HCT116 (cell line): ENCODE measurements around the gene MAN2A2.

Experiments
- CEBPB ChIP-seq: IDR thresholded peaks from 2 replicates; pipeline ENCODE4 v1.6.1; 2012; ENCODE audit warnings: low read depth
- RAD21 ChIP-seq: IDR thresholded peaks from 2 replicates; pipeline ENCODE4 v1.6.1; 2012; ENCODE audit warnings: low read depth, mild to moderate bottlenecking
- SP1 ChIP-seq: IDR thresholded peaks from 2 replicates; pipeline ENCODE4 v1.6.1; 2012; ENCODE audit warnings: low read depth
- TF ChIP-seq, protein P1 (sequence below), 3 experiments: fragments of 200-600 bp in 1 of 3; sonication (generic) in 1 of 3; IDR thresholded peaks in 2 of 3; conservative IDR thresholded peaks in 1 of 3; 2 replicates each; pipeline ENCODE4 v1.5.1; 2012 to 2017; ENCODE audit warnings: low read depth in 2 of 3, low read length in 2 of 3, antibody characterized with exemption in 1 of 3, borderline replicate concordance in 1 of 3, control low read depth in 1 of 3, mild to moderate bottlenecking in 1 of 3, mixed read lengths in 1 of 3, mixed run types in 1 of 3, moderate library complexity in 1 of 3; ENCODE audit not compliant: insufficient read depth in 1 of 3
- TF ChIP-seq, protein P2 (sequence below): IDR thresholded peaks from 2 replicates; pipeline ENCODE4 v1.6.1; 2012
- TF ChIP-seq, protein P3 (sequence below): IDR thresholded peaks from 2 replicates; pipeline ENCODE4 v1.6.1; 2012; ENCODE audit warnings: low read depth

DNA sequence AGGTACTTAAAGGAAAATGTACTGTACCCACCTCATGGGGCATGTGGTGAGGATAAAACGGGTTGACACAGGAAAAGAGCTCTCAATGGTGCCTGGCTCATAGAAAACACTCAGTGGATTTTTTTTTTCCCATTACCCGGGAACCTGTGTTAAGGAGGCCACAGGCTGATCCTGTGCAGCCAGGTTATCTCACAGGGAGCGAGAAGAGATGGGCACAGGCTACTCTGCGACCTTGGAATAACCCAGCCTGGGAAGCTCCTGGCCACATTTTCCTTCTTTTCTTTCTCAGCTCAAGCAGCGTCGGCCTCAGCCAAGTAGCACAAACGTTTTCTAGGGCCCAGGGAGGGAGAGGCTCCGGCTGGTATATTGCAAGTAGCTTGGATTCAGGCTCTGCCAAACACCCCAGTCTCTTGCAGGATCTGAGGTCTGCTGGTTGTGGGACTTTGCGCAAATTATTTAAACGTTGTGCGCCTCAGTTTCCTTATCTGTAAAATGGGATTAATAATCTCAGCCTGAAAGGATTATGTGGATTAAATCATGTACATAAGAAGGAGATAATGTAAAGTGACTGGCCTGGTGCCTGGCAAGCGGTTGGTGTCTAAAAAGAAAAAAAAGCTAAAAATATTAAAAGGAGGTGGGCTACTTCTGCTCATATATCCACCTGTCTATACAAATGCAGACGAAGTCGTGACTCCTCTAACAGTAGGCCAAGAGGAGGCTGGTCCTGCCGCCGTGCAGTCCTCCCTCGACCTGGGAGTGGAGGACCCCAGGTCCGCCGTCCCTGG, 32.6 kb upstream of the MAN2A2 start:
- TF ChIP-seq, protein P1, sequence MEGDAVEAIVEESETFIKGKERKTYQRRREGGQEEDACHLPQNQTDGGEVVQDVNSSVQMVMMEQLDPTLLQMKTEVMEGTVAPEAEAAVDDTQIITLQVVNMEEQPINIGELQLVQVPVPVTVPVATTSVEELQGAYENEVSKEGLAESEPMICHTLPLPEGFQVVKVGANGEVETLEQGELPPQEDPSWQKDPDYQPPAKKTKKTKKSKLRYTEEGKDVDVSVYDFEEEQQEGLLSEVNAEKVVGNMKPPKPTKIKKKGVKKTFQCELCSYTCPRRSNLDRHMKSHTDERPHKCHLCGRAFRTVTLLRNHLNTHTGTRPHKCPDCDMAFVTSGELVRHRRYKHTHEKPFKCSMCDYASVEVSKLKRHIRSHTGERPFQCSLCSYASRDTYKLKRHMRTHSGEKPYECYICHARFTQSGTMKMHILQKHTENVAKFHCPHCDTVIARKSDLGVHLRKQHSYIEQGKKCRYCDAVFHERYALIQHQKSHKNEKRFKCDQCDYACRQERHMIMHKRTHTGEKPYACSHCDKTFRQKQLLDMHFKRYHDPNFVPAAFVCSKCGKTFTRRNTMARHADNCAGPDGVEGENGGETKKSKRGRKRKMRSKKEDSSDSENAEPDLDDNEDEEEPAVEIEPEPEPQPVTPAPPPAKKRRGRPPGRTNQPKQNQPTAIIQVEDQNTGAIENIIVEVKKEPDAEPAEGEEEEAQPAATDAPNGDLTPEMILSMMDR (IDR thresholded peaks at IDR 0.05 in 2 of 3, conservative IDR thresholded peaks at IDR 0.05 in 1 of 3; ENCODE audit: borderline replicate concordance in 1 of 3, insufficient read depth in 1 of 3, low read depth in 2 of 3, low read length in 2 of 3): no peak
- TF ChIP-seq CEBPB (no peak), RAD21 (no peak), SP1 (no peak)
- TF ChIP-seq, protein P2, sequence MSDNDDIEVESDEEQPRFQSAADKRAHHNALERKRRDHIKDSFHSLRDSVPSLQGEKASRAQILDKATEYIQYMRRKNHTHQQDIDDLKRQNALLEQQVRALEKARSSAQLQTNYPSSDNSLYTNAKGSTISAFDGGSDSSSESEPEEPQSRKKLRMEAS: no peak
- TF ChIP-seq, protein P3, sequence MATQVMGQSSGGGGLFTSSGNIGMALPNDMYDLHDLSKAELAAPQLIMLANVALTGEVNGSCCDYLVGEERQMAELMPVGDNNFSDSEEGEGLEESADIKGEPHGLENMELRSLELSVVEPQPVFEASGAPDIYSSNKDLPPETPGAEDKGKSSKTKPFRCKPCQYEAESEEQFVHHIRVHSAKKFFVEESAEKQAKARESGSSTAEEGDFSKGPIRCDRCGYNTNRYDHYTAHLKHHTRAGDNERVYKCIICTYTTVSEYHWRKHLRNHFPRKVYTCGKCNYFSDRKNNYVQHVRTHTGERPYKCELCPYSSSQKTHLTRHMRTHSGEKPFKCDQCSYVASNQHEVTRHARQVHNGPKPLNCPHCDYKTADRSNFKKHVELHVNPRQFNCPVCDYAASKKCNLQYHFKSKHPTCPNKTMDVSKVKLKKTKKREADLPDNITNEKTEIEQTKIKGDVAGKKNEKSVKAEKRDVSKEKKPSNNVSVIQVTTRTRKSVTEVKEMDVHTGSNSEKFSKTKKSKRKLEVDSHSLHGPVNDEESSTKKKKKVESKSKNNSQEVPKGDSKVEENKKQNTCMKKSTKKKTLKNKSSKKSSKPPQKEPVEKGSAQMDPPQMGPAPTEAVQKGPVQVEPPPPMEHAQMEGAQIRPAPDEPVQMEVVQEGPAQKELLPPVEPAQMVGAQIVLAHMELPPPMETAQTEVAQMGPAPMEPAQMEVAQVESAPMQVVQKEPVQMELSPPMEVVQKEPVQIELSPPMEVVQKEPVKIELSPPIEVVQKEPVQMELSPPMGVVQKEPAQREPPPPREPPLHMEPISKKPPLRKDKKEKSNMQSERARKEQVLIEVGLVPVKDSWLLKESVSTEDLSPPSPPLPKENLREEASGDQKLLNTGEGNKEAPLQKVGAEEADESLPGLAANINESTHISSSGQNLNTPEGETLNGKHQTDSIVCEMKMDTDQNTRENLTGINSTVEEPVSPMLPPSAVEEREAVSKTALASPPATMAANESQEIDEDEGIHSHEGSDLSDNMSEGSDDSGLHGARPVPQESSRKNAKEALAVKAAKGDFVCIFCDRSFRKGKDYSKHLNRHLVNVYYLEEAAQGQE: no peak
